ENCODE data around the gene HPCA.
"Not testable (repeated sequence)": the region's sequence is repeated elsewhere in the genome, so short reads cannot be mapped to it uniquely, and the experiment has no call there.

HPCA gene

GRCh38 chr1:32898958-32899357 is 12.7 kb downstream of the HPCA start:
- no peak for FAIRE-seq
- no peak for DNase-seq (ENCODE audit: insufficient read length, low spot score)
- TF ChIP-seq POLR2A (IDR thresholded peaks at IDR 0.05; ENCODE audit: low read depth, low read length) = no peak

DNA sequence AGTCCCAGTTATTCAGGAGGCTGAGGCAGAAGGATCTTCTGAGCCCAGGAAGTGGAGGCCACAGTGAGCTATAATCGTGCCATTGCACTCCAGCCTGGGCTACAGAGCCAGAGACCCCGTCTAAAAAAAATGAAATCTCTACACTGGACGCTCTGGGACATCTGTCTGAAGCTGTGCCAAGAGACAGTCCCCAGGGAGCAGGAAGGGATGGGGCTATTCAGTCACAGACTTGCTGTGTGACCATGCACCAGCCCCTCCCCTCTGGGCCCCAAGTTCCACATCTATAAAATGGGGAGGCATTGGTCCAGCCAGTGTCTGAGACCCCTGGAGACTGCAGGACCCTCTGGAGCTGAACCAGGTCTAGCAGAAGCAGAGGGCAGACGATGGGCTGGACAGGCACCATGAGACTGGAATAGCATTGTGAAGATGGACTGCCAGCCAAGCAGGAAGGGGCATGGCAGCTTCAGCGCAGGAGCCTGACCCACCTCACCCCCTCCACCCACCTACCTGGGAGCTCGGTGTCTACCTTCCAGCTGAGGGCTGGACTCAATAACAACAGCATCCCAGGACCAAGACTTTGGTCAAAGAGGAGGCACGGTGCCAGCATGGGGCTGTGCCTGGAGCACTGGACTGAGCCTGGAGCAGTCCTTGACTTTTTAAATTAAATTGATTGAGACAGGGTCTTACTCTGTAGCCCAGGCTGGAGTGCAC is 13.4 kb downstream of the HPCA start:
- no peak for TF ChIP-seq POLR2A (IDR thresholded peaks at IDR 0.05; ENCODE audit: low read depth, low read length)
- FAIRE-seq = no peak
- no peak for DNase-seq (ENCODE audit: insufficient read length, low spot score)

GRCh38 chr1:32900371-32900955 is 14.2 kb downstream of the HPCA start:
- FAIRE-seq (no peak), DNase-seq (ENCODE audit: insufficient read length, low spot score) (no peak)
- no peak for TF ChIP-seq POLR2A (IDR thresholded peaks at IDR 0.05; ENCODE audit: low read depth, low read length)

DNA sequence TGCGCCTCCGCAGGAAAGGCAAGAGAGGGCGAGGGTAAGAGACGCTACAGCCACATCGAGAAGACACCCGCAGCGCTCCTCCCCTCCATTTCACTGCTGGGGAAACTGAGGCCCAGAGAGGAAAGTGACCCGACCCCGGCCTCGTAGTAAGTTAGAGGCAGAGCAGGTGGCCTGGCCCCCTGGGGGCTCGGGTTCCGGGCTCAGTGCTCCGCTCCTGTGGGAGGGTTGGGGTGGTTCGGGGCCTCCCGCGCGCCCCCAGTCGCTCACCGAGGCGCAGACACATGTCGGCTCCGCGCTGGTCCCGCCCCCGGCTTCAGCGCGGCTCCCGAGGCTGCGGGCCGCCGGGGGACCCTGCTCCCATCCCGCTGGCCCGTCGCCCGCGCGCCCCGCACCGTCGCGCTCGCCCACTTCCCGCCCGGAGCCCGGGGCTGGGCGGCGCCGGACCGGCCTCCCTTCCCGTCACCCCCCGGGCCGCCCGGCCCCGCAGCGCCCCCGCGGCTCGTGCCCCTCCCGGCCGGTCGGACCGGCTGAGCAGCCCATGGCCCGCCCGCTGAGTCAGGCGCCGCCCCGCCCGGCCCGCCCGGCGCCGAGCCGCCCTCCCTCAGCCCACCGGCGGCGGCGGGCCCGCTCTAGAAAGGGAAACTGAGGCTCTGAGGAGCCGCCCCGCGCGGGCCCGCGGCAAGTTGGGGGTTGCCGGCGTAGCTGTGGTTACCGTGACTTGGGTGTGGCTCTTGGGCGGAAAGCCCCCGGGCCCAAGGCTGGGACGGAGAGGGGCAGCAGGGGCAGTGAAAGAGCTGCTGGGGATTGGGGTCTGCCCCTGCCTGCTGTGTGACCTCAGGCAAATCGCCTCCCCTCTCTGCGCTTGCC is 14.9 kb downstream of the HPCA start, which contains the start of gene TMEM54:
TMEM54 (minus strand) TSS at position 434 of the 867 bp plus-strand sequence; CDS start at position 283, 151 bp downstream.
- no peak for DNase-seq (ENCODE audit: insufficient read length, low spot score)

GRCh38 chr1:32901823-32902534 is 15.7 kb downstream of the HPCA start:
- no peak for DNase-seq (ENCODE audit: insufficient read length, low spot score)
- no peak for FAIRE-seq
- TF ChIP-seq POLR2A (IDR thresholded peaks at IDR 0.05; ENCODE audit: low read depth, low read length) = no peak

More for the DNA sequence above, 14.9 kb downstream of the HPCA start, which contains the start of gene TMEM54:
- TF ChIP-seq POLR2A (IDR thresholded peaks at IDR 0.05; ENCODE audit: low read depth, low read length) = peak; percentile 49; the same call in 1 of the 2 replicates
- FAIRE-seq = no peak

GRCh38 chr1:32902535-32902920 is 16.2 kb downstream of the HPCA start:
- FAIRE-seq (no peak), DNase-seq (ENCODE audit: insufficient read length, low spot score) (no peak)
- no peak for TF ChIP-seq POLR2A (IDR thresholded peaks at IDR 0.05; ENCODE audit: low read depth, low read length)

GRCh38 chr1:32903991-32904785 is 17.9 kb downstream of the HPCA start:
- no peak for TF ChIP-seq POLR2A (IDR thresholded peaks at IDR 0.05; ENCODE audit: low read depth, low read length)
- no peak for DNase-seq (ENCODE audit: insufficient read length, low spot score)
- no peak for FAIRE-seq

DNA sequence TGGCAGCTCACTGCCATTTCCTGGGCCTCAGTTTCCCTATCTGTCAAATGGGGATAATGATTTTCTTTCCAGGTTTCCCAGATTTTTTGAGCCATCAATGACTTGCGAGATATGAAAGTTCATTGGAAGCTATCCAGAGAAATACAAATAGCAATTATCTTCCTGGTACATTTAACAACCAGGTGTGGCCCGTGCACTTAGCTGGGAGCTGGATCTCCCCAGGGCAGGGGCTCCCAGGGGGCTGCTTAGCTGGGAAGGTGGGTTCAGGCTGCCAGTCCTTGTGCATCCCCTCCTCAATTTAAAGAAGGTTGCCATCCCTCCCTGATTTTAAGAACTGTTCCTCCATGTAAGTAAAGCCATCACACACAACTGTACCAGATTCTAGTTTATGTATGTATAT is 18.5 kb downstream of the HPCA start:
- no peak for TF ChIP-seq POLR2A (IDR thresholded peaks at IDR 0.05; ENCODE audit: low read depth, low read length)
- FAIRE-seq = no peak
- no peak for DNase-seq (ENCODE audit: insufficient read length, low spot score)

GRCh38 chr1:32905588-32905987 is 19.3 kb downstream of the HPCA start:
- not testable (repeated sequence) for FAIRE-seq

GRCh38 chr1:32906654-32907053 is 20.4 kb downstream of the HPCA start:
- TF ChIP-seq POLR2A (IDR thresholded peaks at IDR 0.05; ENCODE audit: low read depth, low read length) = no peak
- FAIRE-seq (no peak), DNase-seq (ENCODE audit: insufficient read length, low spot score) (no peak)

More at GRCh38 chr1:32905588-32905987, 19.3 kb downstream of the HPCA start:
- DNase-seq (ENCODE audit: insufficient read length, low spot score) = not testable (repeated sequence)

DNA sequence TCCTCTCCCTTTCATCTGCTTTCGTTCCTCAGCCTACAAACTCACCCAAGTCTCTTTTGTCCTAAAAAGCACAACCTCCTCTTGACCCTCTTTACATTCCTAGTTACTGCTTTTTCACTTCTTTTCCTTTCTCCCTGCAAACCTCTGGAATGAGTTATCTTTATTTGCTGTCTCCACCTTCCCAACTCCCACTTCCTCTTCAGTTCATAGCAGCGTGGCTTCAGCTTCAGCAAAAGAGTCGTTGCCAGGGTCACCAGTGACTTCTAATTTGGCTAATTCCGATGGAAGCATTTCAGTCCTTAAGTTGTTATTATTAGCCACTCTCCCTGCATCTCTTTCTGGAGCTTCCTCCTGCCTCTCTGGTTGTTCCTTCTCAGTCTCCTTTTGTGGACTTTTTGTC is 21.1 kb downstream of the HPCA start:
- no peak for TF ChIP-seq POLR2A (IDR thresholded peaks at IDR 0.05; ENCODE audit: low read depth, low read length)
- FAIRE-seq (no peak), DNase-seq (ENCODE audit: insufficient read length, low spot score) (no peak)

DNA sequence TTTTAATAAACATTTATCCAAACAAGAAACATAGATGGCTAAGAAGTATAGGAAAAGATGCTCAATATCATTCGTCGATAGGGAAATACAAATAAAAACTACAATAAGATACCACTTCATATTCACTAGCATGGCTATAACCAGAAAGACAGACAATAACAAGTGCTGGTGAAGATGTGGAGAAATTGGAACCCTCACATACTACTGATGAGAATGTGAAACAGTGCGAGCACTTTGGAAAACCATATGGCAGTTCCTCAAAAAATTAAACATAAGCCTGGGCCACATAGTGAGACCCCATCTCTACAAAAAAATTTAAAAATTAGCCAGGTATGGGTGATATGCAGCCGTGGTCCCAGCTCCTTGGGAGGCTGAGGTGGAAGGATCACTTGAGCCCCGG is 24.0 kb downstream of the HPCA start:
- FAIRE-seq (no peak), DNase-seq (ENCODE audit: insufficient read length, low spot score) (no peak)
- TF ChIP-seq POLR2A (IDR thresholded peaks at IDR 0.05; ENCODE audit: low read depth, low read length) = no peak

All from H54 (cell line).